Nephron progenitor cell (in vitro differentiated cells): ENCODE results near the gene MX2.
A peak's percentile ranks its signal among the peaks of the same experiment; 100 is the strongest.

ENCODE experiments used
- DNase-seq: peaks from one replicate; pipeline ENCODE4 v3.0.0; 2021
- H3K27ac Mint-ChIP-seq: 2 replicates; pipeline ENCODE4 v1.8.0; 2021; ENCODE audit warnings: mild to moderate bottlenecking, moderate library complexity, mixed read lengths
- H3K27me3 Mint-ChIP-seq: 2 replicates; pipeline ENCODE4 v1.8.0; 2021; ENCODE audit warnings: mild to moderate bottlenecking, low read depth, mixed read lengths; ENCODE audit not compliant: poor library complexity
- H3K36me3 Mint-ChIP-seq: 2 replicates; pipeline ENCODE4 v1.8.0; 2021; ENCODE audit warnings: low read depth, mixed read lengths
- H3K4me1 Mint-ChIP-seq: 2 replicates; pipeline ENCODE4 v1.8.0; 2021; ENCODE audit warnings: mixed read lengths
- H3K4me3 Mint-ChIP-seq: 2 replicates; pipeline ENCODE4 v1.8.0; 2021; ENCODE audit warnings: mild to moderate bottlenecking, moderate library complexity, mixed read lengths
- H3K9me3 Mint-ChIP-seq: 2 replicates; pipeline ENCODE4 v1.8.0; 2021; ENCODE audit warnings: mild to moderate bottlenecking, moderate library complexity, mixed read lengths
- CTCF ChIP-seq: fragments of 200-600 bp; sonication (generic); IDR thresholded peaks from 2 replicates; pipeline ENCODE4 v1.5.0; 2021; ENCODE audit warnings: antibody characterized with exemption

Gene MX2

GRCh38 chr21:41322496-41323382 lies 39.1 kb upstream of the MX2 start:
- Mint-ChIP-seq H3K9me3 (no peaks in the 10 kb centered on the region), H3K27me3 (peaks cover 37% of the 10 kb centered on the region), H3K36me3 (no peaks in the 10 kb centered on the region), H3K27ac (no peak overlapping the region), H3K4me1 (peaks cover 19% of the 10 kb centered on the region), H3K4me3 (no peak overlapping the region)
- DNase-seq = no peak
- TF ChIP-seq CTCF = no peak

GRCh38 chr21:41325138-41325912 lies 36.5 kb upstream of the MX2 start:
- no peak for TF ChIP-seq CTCF
- no peaks in the 10 kb centered on the region for H3K9me3 Mint-ChIP-seq
- H3K36me3 Mint-ChIP-seq = no peaks in the 10 kb centered on the region
- no peak for DNase-seq
- H3K27ac Mint-ChIP-seq = no peak overlapping the region
- H3K4me3 Mint-ChIP-seq = no peak overlapping the region
- peaks cover 14% of the 10 kb centered on the region for H3K27me3 Mint-ChIP-seq
- peaks cover 21% of the 10 kb centered on the region for H3K4me1 Mint-ChIP-seq

GRCh38 chr21:41326414-41327080 lies 35.3 kb upstream of the MX2 start:
- Mint-ChIP-seq H3K27ac (no peak overlapping the region), H3K4me3 (no peak overlapping the region), H3K4me1 (peaks cover 21% of the 10 kb centered on the region), H3K9me3 (no peaks in the 10 kb centered on the region), H3K27me3 (peaks cover 6% of the 10 kb centered on the region), H3K36me3 (no peaks in the 10 kb centered on the region)
- no peak for TF ChIP-seq CTCF
- DNase-seq = no peak

- H3K4me3 Mint-ChIP-seq = no peak overlapping the region
- TF ChIP-seq CTCF = no peak
- H3K4me1 Mint-ChIP-seq = peaks cover 12% of the 10 kb centered on the region
- peaks cover 4% of the 10 kb centered on the region for H3K9me3 Mint-ChIP-seq
- peaks cover 10% of the 10 kb centered on the region for H3K27me3 Mint-ChIP-seq
- H3K36me3 Mint-ChIP-seq = no peaks in the 10 kb centered on the region
- no peak overlapping the region for H3K27ac Mint-ChIP-seq
- no peak for DNase-seq
These were observed 34.1 kb upstream of the MX2 start for GRCh38 chr21:41327753-41328152.

GRCh38 chr21:41328660-41329607 lies 32.9 kb upstream of the MX2 start:
- Mint-ChIP-seq H3K4me3 (no peak overlapping the region), H3K36me3 (no peaks in the 10 kb centered on the region), H3K27me3 (peaks cover 10% of the 10 kb centered on the region), H3K9me3 (peaks cover 16% of the 10 kb centered on the region), H3K27ac (peak overlapping the region; percentile 88), H3K4me1 (peaks cover 4% of the 10 kb centered on the region)
- TF ChIP-seq CTCF = no peak
- no peak for DNase-seq
